Heart left ventricle (tissue), 16 donors: ENCODE data around the gene SPAG7. TPM values are rescaled to one million over a fixed set of nuclear protein-coding genes. Genes with fewer than 3 reads are reported as not detected.
"Not testable (repeated sequence)": the region's sequence is repeated elsewhere in the genome, so short reads cannot be mapped to it uniquely, and the experiment has no call there.

Source experiments
- ATAC-seq, 4 donors: fragments of 200-7000 bp; cut with Tn5 transposase; one replicate each; pipeline ENCODE4 v1.9.1; 2020 to 2022; ENCODE audit warnings: moderate library complexity in 4 of 4, mild to moderate bottlenecking in 3 of 4, moderate number of reproducible peaks in 1 of 4
- DNase-seq, 5 donors: peaks; one replicate each; pipeline ENCODE4 v3.0.0-alpha.2; 2020
- H3K27ac ChIP-seq, 12 donors: fragments of 200-600 bp; sonication (generic) in 4 of 12; one replicate each; pipeline versions ENCODE4 v1.5.0 to v1.8.0; 2016 to 2022; ENCODE audit warnings: mild to moderate bottlenecking in 2 of 12
- H3K27me3 ChIP-seq, 9 donors: fragments of 200-600 bp; sonication (generic) in 2 of 9; one replicate each; pipeline versions ENCODE4 v1.5.1 to v1.8.0; 2016 to 2022; ENCODE audit warnings: mild to moderate bottlenecking in 3 of 9
- H3K36me3 ChIP-seq, 9 donors: fragments of 200-600 bp; sonication (generic) in 2 of 9; one replicate each; pipeline versions ENCODE4 v1.5.0 to v1.8.0; 2018 to 2022; ENCODE audit warnings: mild to moderate bottlenecking in 2 of 9
- H3K4me1 ChIP-seq, 12 donors: fragments of 200-600 bp; sonication (generic) in 4 of 12; one replicate each; pipeline versions ENCODE4 v1.5.0 to v1.8.0; 2016 to 2022; ENCODE audit warnings: mild to moderate bottlenecking in 3 of 12
- H3K4me3 ChIP-seq, 12 donors: fragments of 200-600 bp; sonication (generic) in 4 of 12; one replicate each; pipeline versions ENCODE4 v1.5.0 to v1.8.0; 2017 to 2022; ENCODE audit warnings: mild to moderate bottlenecking in 9 of 12, moderate library complexity in 4 of 12
- H3K9me3 ChIP-seq, 12 donors: fragments of 200-600 bp; sonication (generic) in 4 of 12; one replicate each; pipeline versions ENCODE4 v1.5.0 to v1.8.0; 2016 to 2022; ENCODE audit warnings: mild to moderate bottlenecking in 1 of 12
- POLR2A ChIP-seq, 2 donors: fragments of 450-650 bp; IDR thresholded peaks; one replicate each; pipeline ENCODE4 v1.6.1; 2017; ENCODE audit warnings: antibody characterized with exemption in 2 of 2, mild to moderate bottlenecking in 2 of 2, moderate library complexity in 2 of 2
- WGBS, 4 donors: extraction: QIAGEN DNeasy Blood & Tissue Kit in 2 of 4; methylation state at CpG; one replicate each; pipeline versions ENCODE4 v1.1.5 to v1.1.7; 2013 to 2018; 5-methylcytosine and 5-hydroxymethylcytosine counted together
- intact Hi-C, 10 donors: fragments of 100-400 bp; cut with DNase I; formaldehyde crosslinking; loops; one replicate each; pipeline versions ENCODE4 v1.11.1 to v1.14.2; 2022
- microRNA-seq, 4 donors: library from miRNA; unstranded; fragments of <30 nt; microRNA quantifications; one replicate each; pipeline versions ENCODE4 to v1.2.0, GENCODE V29; 2017 to 2020
- polyA plus RNA-seq, 2 donors: library from polyadenylated mRNA; stranded (reverse); fragments of 200-250 nt; gene quantifications; one replicate each; pipeline ENCODE4 v1.2.3, GENCODE V29; 2013
- total RNA-seq, 9 donors: library from RNA; depleted of rRNA in 2 of 9; stranded (reverse); fragments of >200 nt in 2 of 9; fragmentation: NEBNext Ultra II Directional in 3 of 9; extraction: Animal tissue kit (Norgen Biotek cat#: 25700) in 3 of 9; gene quantifications; one replicate each; pipeline versions ENCODE4 v1.1.0 to v1.2.4, GENCODE V29; 2016 to 2023
- TF ChIP-seq, protein P1 (sequence below), 12 donors: fragments of 200-600 bp; sonication (generic) in 4 of 12; IDR thresholded peaks; one replicate each; pipeline versions ENCODE4 v1.5.0 to v1.8.0; 2018 to 2022; ENCODE audit warnings: antibody characterized with exemption in 12 of 12, mild to moderate bottlenecking in 5 of 12
- donor health status: ischemic (EF 13 %, LVEDD 7.1; RV severe dilation, severe dysfunction).
- donor health status: healthy with polysubstance abuse.
- donor health status: DM: no; HTN: yes; CAD: no.
- donor health status: DM: no; HTN: no; CAD: no.
- donor health status: ischemic (EF 25% LVEDD 6.9; RV normal size, moderate dysfunction).
- donor health status: ischemic (EF 25% LVEDD 5.7; RV mildly dilated, moderate dysfunction).
- donor health status: healthy.
- donor health status: DM: yes; HTN: yes; CAD: no.
- donor health status: ischemic (EF 35%, LVEDD 5.7; RV mildly dilated, moderate dysfunction).
- donor health status: nonischemic (EF 11% LVEDD 7.7; RV severe dilation, severe dysfunction).
- donor health status: DM: yes; HTN: yes; CAD: no.
- donor health status: PGD.
- donor health status: ischemic (EF 29% LVEDD 5.4; RV normal size, mild dysfunction).
- donor health status: nonischemic (EF 23%, LVEDD 6.1; RV moderate dilation, normal function).

The SPAG7 gene
- total and polyA plus RNA-seq, 11 donors: 88.7 to 192 (median 125) TPM

DNA sequence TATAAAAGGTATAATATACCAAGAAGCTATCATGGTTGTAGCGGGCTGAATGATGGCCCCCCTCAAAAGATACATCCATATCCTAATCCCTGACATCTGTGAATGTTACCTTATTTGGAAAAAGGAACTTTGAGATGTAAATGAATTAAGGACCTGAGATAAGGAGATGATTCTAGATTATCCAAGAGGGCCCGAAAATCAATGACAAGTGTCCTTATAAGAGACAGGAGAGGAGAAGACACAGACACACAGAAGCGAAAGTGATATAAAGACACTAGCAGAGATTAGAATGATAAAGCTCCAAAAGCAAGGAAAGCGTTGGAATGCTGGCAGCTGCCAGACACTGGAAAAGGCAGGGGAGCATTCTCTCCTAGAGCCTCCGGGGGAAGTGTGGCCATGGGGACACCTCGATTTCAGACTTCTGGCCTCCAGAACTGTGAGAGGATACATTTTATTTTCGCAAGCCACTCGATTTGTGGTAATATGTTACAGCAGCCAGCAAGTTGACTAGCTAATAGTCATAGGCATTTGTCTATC is 48.0 kb downstream of the SPAG7 start:
- ATAC-seq (no peak), DNase-seq (no peak)
- Histone ChIP-seq H3K4me1 (peaks cover 0 to 9% (median 0%) of the 10 kb centered on the region in 12 donors), H3K36me3 (no peaks in the 10 kb centered on the region), H3K4me3 (no peak overlapping the region), H3K9me3 (no peaks in the 10 kb centered on the region), H3K27ac (no peak overlapping the region), H3K27me3 (no peaks in the 10 kb centered on the region)
- TF ChIP-seq, protein P1, sequence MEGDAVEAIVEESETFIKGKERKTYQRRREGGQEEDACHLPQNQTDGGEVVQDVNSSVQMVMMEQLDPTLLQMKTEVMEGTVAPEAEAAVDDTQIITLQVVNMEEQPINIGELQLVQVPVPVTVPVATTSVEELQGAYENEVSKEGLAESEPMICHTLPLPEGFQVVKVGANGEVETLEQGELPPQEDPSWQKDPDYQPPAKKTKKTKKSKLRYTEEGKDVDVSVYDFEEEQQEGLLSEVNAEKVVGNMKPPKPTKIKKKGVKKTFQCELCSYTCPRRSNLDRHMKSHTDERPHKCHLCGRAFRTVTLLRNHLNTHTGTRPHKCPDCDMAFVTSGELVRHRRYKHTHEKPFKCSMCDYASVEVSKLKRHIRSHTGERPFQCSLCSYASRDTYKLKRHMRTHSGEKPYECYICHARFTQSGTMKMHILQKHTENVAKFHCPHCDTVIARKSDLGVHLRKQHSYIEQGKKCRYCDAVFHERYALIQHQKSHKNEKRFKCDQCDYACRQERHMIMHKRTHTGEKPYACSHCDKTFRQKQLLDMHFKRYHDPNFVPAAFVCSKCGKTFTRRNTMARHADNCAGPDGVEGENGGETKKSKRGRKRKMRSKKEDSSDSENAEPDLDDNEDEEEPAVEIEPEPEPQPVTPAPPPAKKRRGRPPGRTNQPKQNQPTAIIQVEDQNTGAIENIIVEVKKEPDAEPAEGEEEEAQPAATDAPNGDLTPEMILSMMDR (IDR thresholded peaks at IDR 0.05): no peak
- WGBS, 4 donors: 69 to 72% (median 71%) methylated on average over 8 of the region's 8 CpGs
- intact Hi-C loops: loop anchor here in 1 of 10 donors (5.0 kb wide), 1 partner anchor 53 kb away; no protein-coding TSS in a partner anchor

DNA sequence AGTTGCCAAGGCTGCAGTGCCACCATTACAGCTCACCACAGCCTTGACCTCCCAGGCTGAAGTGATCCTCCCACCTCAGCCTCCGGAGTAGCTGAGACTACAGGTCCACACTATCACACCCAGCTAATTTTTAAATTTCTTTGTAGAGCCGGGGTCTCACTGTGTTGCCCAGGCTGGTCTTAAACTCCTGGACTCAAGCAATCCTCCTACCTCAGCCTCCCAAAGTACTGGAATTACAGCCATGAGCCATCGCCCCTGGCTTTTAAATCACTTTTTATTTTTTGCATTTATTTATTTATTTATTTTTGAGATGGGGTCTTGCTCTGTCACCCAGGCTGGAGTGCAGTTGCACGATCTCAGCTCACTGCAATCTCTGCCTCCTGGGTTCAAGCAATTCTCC is 53.1 kb downstream of the SPAG7 start:
- intact Hi-C loops: loop anchor here in 1 of 10 donors (5.0 kb wide), 1 partner anchor 73 kb away; the partner anchor contains the start of gene CAMTA2
- not testable (repeated sequence) for H3K27me3 ChIP-seq, H3K9me3 ChIP-seq, H3K4me1 ChIP-seq, H3K27ac ChIP-seq, H3K4me3 ChIP-seq, H3K36me3 ChIP-seq, ATAC-seq, DNase-seq
- WGBS, 4 donors: 93 to 97% (median 96%) methylated on average over 4 of the region's 4 CpGs

DNA sequence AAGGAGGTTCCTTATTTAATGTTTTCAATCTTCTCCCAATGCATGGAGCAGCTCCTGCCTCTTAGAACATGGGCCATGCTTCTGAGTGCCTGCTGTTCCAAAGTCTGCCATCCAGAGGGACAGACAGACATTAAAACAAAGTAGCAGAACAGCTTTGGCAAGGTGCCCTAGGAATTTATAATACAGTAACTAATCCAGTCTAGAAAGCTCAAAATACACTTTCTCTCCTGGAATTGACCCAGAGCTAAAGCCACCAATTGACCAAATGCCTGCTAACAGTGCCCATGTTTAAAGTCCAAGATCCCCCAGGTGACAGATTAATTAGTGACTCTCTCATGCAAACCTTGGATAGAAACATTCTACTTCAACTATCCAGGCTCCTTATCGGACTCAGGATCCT is 53.6 kb downstream of the SPAG7 start:
- DNase-seq (no peak), ATAC-seq (no peak)
- H3K4me1 ChIP-seq: peaks cover 0 to 8% (median 5%) of the 10 kb centered on the region in 12 donors
- H3K36me3 ChIP-seq: no peaks in the 10 kb centered on the region
- H3K27me3 ChIP-seq: no peaks in the 10 kb centered on the region
- TF ChIP-seq, protein P1 (IDR thresholded peaks at IDR 0.05): no peak
- no peak for TF ChIP-seq POLR2A (IDR thresholded peaks at IDR 0.05)
- H3K27ac ChIP-seq: no peak overlapping the region
- 82 to 94% (median 85%) methylated on average over 1 of the region's 1 CpG for WGBS, 4 donors
- H3K9me3 ChIP-seq: no peaks in the 10 kb centered on the region
- intact Hi-C loops: loop anchor here in 1 of 10 donors (5.0 kb wide), 1 partner anchor 73 kb away; the partner anchor contains the start of gene CAMTA2
- H3K4me3 ChIP-seq: no peak overlapping the region

Small RNA genes within 50 kb of the gene (microRNA-seq; reads per million reads assigned to microRNA genes)
- gene MIR6864 (0 to 1.0 (median 0.22) reads per million in 4 donors), gene MIR6865 (0 to 0.83 (median 0.26) reads per million in 4 donors)

Other genes starting within 250 kb of the SPAG7 start
- gene MED11, start 236.4 kb downstream of the SPAG7 start, total RNA-seq: 10 to 100 TPM; 11.5 to 30.3 (median 18.8) TPM
- 10 to 100 TPM; 23.3 to 49.6 TPM for gene MED11, start 236.4 kb downstream of the SPAG7 start, polyA plus RNA-seq
- gene ZMYND15, start 228.0 kb downstream of the SPAG7 start, total RNA-seq: 1 to 10 TPM in 2 of 9 donors, under 1 TPM in 4, not detected in 3; 0.27 to 2.9 (median 0.44) TPM
- under 1 TPM; 0.14 to 0.30 TPM for gene ZMYND15, start 228.0 kb downstream of the SPAG7 start, polyA plus RNA-seq
- gene CXCL16, start 227.9 kb downstream of the SPAG7 start, total RNA-seq: 10 to 100 TPM in 2 of 9 donors, 1 to 10 TPM in 7; 1.6 to 42.5 (median 4.5) TPM
- gene CXCL16, start 227.9 kb downstream of the SPAG7 start, polyA plus RNA-seq: 1 to 10 TPM; 1.3 to 3.7 TPM
- gene TM4SF5, start 195.9 kb downstream of the SPAG7 start, total RNA-seq: not detected
- not detected for gene TM4SF5, start 195.9 kb downstream of the SPAG7 start, polyA plus RNA-seq
- gene VMO1, start 181.5 kb downstream of the SPAG7 start, total RNA-seq: 1 to 10 TPM in 4 of 9 donors, under 1 TPM in 2, not detected in 3; 0.48 to 1.9 (median 1.1) TPM
- gene VMO1, start 181.5 kb downstream of the SPAG7 start, polyA plus RNA-seq: 1 to 10 TPM in 1 of 2 donors, not detected in 1; 1.4 TPM
- not detected for gene GLTPD2, start 178.9 kb downstream of the SPAG7 start, total RNA-seq
- gene GLTPD2, start 178.9 kb downstream of the SPAG7 start, polyA plus RNA-seq: not detected
- 100 to 1,000 TPM; 143 to 320 (median 182) TPM for gene PSMB6, start 171.7 kb downstream of the SPAG7 start, total RNA-seq
- 100 to 1,000 TPM; 263 to 320 TPM for gene PSMB6, start 171.7 kb downstream of the SPAG7 start, polyA plus RNA-seq
- 10 to 100 TPM in 2 of 9 donors, 1 to 10 TPM in 7; 5.5 to 17.9 (median 8.5) TPM for gene PLD2, start 160.7 kb downstream of the SPAG7 start, total RNA-seq
- gene PLD2, start 160.7 kb downstream of the SPAG7 start, polyA plus RNA-seq: 1 to 10 TPM; 5.3 to 8.6 TPM
- gene MINK1, start 134.5 kb downstream of the SPAG7 start, total RNA-seq: 10 to 100 TPM; 23.1 to 55.8 (median 36.0) TPM
- gene MINK1, start 134.5 kb downstream of the SPAG7 start, polyA plus RNA-seq: 10 to 100 TPM; 24.8 to 28.4 TPM
- gene C17orf107, start 68.3 kb downstream of the SPAG7 start, total RNA-seq: 1 to 10 TPM in 1 of 9 donors, under 1 TPM in 8; 0.07 to 1.3 (median 0.43) TPM
- under 1 TPM; 0.46 to 0.69 TPM for gene C17orf107, start 68.3 kb downstream of the SPAG7 start, polyA plus RNA-seq
- 1 to 10 TPM in 2 of 9 donors, under 1 TPM in 7; 0.23 to 1.4 (median 0.48) TPM for gene CHRNE, start 64.7 kb downstream of the SPAG7 start, total RNA-seq
- gene CHRNE, start 64.7 kb downstream of the SPAG7 start, polyA plus RNA-seq: under 1 TPM; 0.27 to 0.71 TPM
- gene GP1BA, start 35.5 kb downstream of the SPAG7 start, total RNA-seq: under 1 TPM in 3 of 9 donors, not detected in 6; 0.20 to 0.35 (median 0.25) TPM
- gene GP1BA, start 35.5 kb downstream of the SPAG7 start, polyA plus RNA-seq: under 1 TPM; 0.06 to 0.19 TPM
- gene SLC25A11, start 27.8 kb downstream of the SPAG7 start, total RNA-seq: 100 to 1,000 TPM; 146 to 282 (median 204) TPM
- 100 to 1,000 TPM; 136 to 168 TPM for gene SLC25A11, start 27.8 kb downstream of the SPAG7 start, polyA plus RNA-seq
- 100 to 1,000 TPM in 1 of 9 donors, 10 to 100 TPM in 8; 50.7 to 111 (median 79.6) TPM for gene RNF167, start 27.5 kb downstream of the SPAG7 start, total RNA-seq
- 100 to 1,000 TPM; 134 to 152 TPM for gene RNF167, start 27.5 kb downstream of the SPAG7 start, polyA plus RNA-seq
- 100 to 1,000 TPM; 145 to 608 (median 234) TPM for gene PFN1, start 19.3 kb downstream of the SPAG7 start, total RNA-seq
- 100 to 1,000 TPM; 177 to 982 TPM for gene PFN1, start 19.3 kb downstream of the SPAG7 start, polyA plus RNA-seq
- 1,000 to 10,000 TPM in 2 of 9 donors, 100 to 1,000 TPM in 7; 383 to 1,354 (median 668) TPM for gene ENO3, start 16.7 kb downstream of the SPAG7 start, total RNA-seq
- 1,000 to 10,000 TPM in 1 of 2 donors, 100 to 1,000 TPM in 1; 253 to 1,459 TPM for gene ENO3, start 16.7 kb downstream of the SPAG7 start, polyA plus RNA-seq
- 100 to 1,000 TPM in 1 of 9 donors, 10 to 100 TPM in 8; 25.2 to 108 (median 32.4) TPM for gene CAMTA2, start 19.9 kb upstream of the SPAG7 start, total RNA-seq
- 10 to 100 TPM; 41.7 to 59.4 TPM for gene CAMTA2, start 19.9 kb upstream of the SPAG7 start, polyA plus RNA-seq
- 1 to 10 TPM in 8 of 9 donors, under 1 TPM in 1; 0.75 to 4.0 (median 2.7) TPM for gene INCA1, start 29.7 kb upstream of the SPAG7 start, total RNA-seq
- 1 to 10 TPM in 1 of 2 donors, under 1 TPM in 1; 0.64 to 5.1 TPM for gene INCA1, start 29.7 kb upstream of the SPAG7 start, polyA plus RNA-seq
- 100 to 1,000 TPM; 335 to 868 (median 539) TPM for gene KIF1C, start 30.1 kb upstream of the SPAG7 start, total RNA-seq
- gene KIF1C, start 30.1 kb upstream of the SPAG7 start, polyA plus RNA-seq: 100 to 1,000 TPM; 210 to 384 TPM
- under 1 TPM in 1 of 9 donors, not detected in 8; 0.12 TPM for gene SLC52A1, start 67.6 kb upstream of the SPAG7 start, total RNA-seq
- not detected for gene SLC52A1, start 67.6 kb upstream of the SPAG7 start, polyA plus RNA-seq
- gene ZFP3, start 110.7 kb upstream of the SPAG7 start, total RNA-seq: 10 to 100 TPM in 5 of 9 donors, 1 to 10 TPM in 4; 4.6 to 14.5 (median 11.1) TPM
- gene ZFP3, start 110.7 kb upstream of the SPAG7 start, polyA plus RNA-seq: 1 to 10 TPM; 4.0 to 4.9 TPM
- 1 to 10 TPM; 2.2 to 6.5 (median 4.4) TPM for gene ZNF232, start 144.1 kb upstream of the SPAG7 start, total RNA-seq
- gene ZNF232, start 144.1 kb upstream of the SPAG7 start, polyA plus RNA-seq: 1 to 10 TPM; 3.0 to 5.8 TPM
- gene USP6, start 148.2 kb upstream of the SPAG7 start, total RNA-seq: 1 to 10 TPM in 1 of 9 donors, under 1 TPM in 6, not detected in 2; 0.05 to 1.6 (median 0.08) TPM
- under 1 TPM; 0.01 to 0.04 TPM for gene USP6, start 148.2 kb upstream of the SPAG7 start, polyA plus RNA-seq
- 1 to 10 TPM; 3.5 to 9.3 (median 7.2) TPM for gene ZNF594, start 224.1 kb upstream of the SPAG7 start, total RNA-seq
- gene ZNF594, start 224.1 kb upstream of the SPAG7 start, polyA plus RNA-seq: 1 to 10 TPM; 3.2 to 3.3 TPM